Measurements from ENCODE around the gene CATSPERZ.

The CATSPERZ gene

GRCh38 chr11:64352995-64353714 lies 53.0 kb downstream of the CATSPERZ start:
- H3K36me3 ChIP-seq (ENCODE audit: control insufficient read depth in 1 of 2, insufficient read depth in 2 of 2, low read length in 2 of 2) = no peaks in the 10 kb centered on the region

GRCh38 chr11:64353715-64354506 lies 53.8 kb downstream of the CATSPERZ start:
- H3K27me3 ChIP-seq (ENCODE audit: control insufficient read depth in 1 of 2, insufficient read depth in 2 of 2, low read length in 2 of 2) = no peaks in the 10 kb centered on the region
- H3K9ac ChIP-seq (ENCODE audit: low read depth in 1 of 2, low read length in 2 of 2) = no peak overlapping the region
- H3K9me3 ChIP-seq (ENCODE audit: control insufficient read depth in 1 of 2, low read length in 2 of 2) = no peaks in the 10 kb centered on the region

More at GRCh38 chr11:64352995-64353714, 53.0 kb downstream of the CATSPERZ start:
- Histone ChIP-seq H3K4me3 (ENCODE audit: low read depth in 1 of 2, low read length in 2 of 2) (no peak overlapping the region), H3K27me3 (ENCODE audit: control insufficient read depth in 1 of 2, insufficient read depth in 2 of 2, low read length in 2 of 2) (no peaks in the 10 kb centered on the region), H3K27ac (ENCODE audit: low read depth, low read length) (no peak overlapping the region), H3K4me1 (ENCODE audit: control insufficient read depth in 1 of 2, insufficient read depth in 2 of 2, low read length in 2 of 2) (peaks cover 16% of the 10 kb centered on the region in 2 donors), H3K9ac (ENCODE audit: low read depth in 1 of 2, low read length in 2 of 2) (no peak overlapping the region), H3K9me3 (ENCODE audit: control insufficient read depth in 1 of 2, low read length in 2 of 2) (no peaks in the 10 kb centered on the region)

More at GRCh38 chr11:64353715-64354506, 53.8 kb downstream of the CATSPERZ start:
- H3K4me3 ChIP-seq (ENCODE audit: low read depth in 1 of 2, low read length in 2 of 2) = no peak overlapping the region
- H3K36me3 ChIP-seq (ENCODE audit: control insufficient read depth in 1 of 2, insufficient read depth in 2 of 2, low read length in 2 of 2) = no peaks in the 10 kb centered on the region
- no peak overlapping the region for H3K27ac ChIP-seq (ENCODE audit: low read depth, low read length)
- peaks cover 19 to 23% of the 10 kb centered on the region in 2 donors for H3K4me1 ChIP-seq (ENCODE audit: control insufficient read depth in 1 of 2, insufficient read depth in 2 of 2, low read length in 2 of 2)

Data from duodenal mucosa (tissue), 2 donors.